Mesenchymal stem cell (in vitro differentiated cells and primary cell): Measurements from ENCODE around the gene OR7A5. TPM values are rescaled to one million over a fixed set of nuclear protein-coding genes. Genes with fewer than 3 reads are reported as not detected.

ENCODE experiments used
- DNase-seq: peaks from one replicate; pipeline ENCODE4 v3.0.0-alpha.2; 2013
- H2AFZ ChIP-seq: one replicate; pipeline ENCODE4 v1.6.1; 2013; ENCODE audit warnings: low read depth, mild to moderate bottlenecking, control low read depth, inconsistent platforms, low read length, moderate library complexity
- H2AK5ac ChIP-seq: 2 replicates; pipeline ENCODE4 v1.6.1; 2013; ENCODE audit warnings: low read length, moderate library complexity, mild to moderate bottlenecking, inconsistent platforms; ENCODE audit not compliant: severe bottlenecking
- H2BK120ac ChIP-seq: one replicate; pipeline ENCODE4 v1.6.1; 2013; ENCODE audit warnings: low read depth, mild to moderate bottlenecking, inconsistent platforms, low read length, moderate library complexity
- H2BK12ac ChIP-seq, 2 experiments: one replicate each; pipeline ENCODE4 v1.6.1; 2013; ENCODE audit warnings: inconsistent platforms in 2 of 2, low read length in 2 of 2, mild to moderate bottlenecking in 2 of 2, moderate library complexity in 2 of 2, control low read depth in 1 of 2
- H2BK15ac ChIP-seq: one replicate; pipeline ENCODE4 v1.6.1; 2013; ENCODE audit warnings: mild to moderate bottlenecking, low read depth, inconsistent platforms; ENCODE audit not compliant: poor library complexity, severe bottlenecking
- H2BK5ac ChIP-seq: 2 replicates; pipeline ENCODE4 v1.6.1; 2013; ENCODE audit warnings: low read depth, mild to moderate bottlenecking, low read length, control low read depth, inconsistent platforms; ENCODE audit not compliant: poor library complexity, severe bottlenecking
- H3K14ac ChIP-seq, 2 experiments: one replicate each; pipeline ENCODE4 v1.6.1; 2013; ENCODE audit warnings: inconsistent platforms in 2 of 2, low read length in 2 of 2, control low read depth in 1 of 2, mild to moderate bottlenecking in 1 of 2, moderate library complexity in 1 of 2
- H3K18ac ChIP-seq, 2 experiments: one replicate each; pipeline ENCODE4 v1.6.1; 2013; ENCODE audit warnings: inconsistent platforms in 2 of 2, low read length in 2 of 2, control low read depth in 1 of 2, low read depth in 1 of 2, mild to moderate bottlenecking in 1 of 2
- H3K23ac ChIP-seq, 2 experiments: one replicate each; pipeline ENCODE4 v1.6.1; 2013; ENCODE audit warnings: inconsistent platforms in 2 of 2, low read length in 2 of 2, mild to moderate bottlenecking in 2 of 2, moderate library complexity in 2 of 2, control low read depth in 1 of 2
- H3K27ac ChIP-seq: 2 replicates; pipeline ENCODE4 v1.5.1; 2013; ENCODE audit warnings: mild to moderate bottlenecking, moderate library complexity, low read length, control low read depth, inconsistent platforms; ENCODE audit not compliant: poor library complexity, severe bottlenecking
- H3K27me3 ChIP-seq, 2 experiments: 2 replicates each; pipeline versions ENCODE4 v1.6.1 to v1.7.0; 2013; ENCODE audit warnings: low read length in 2 of 2, mild to moderate bottlenecking in 2 of 2, moderate library complexity in 2 of 2, control low read depth in 1 of 2, inconsistent platforms in 1 of 2; ENCODE audit not compliant: control insufficient read depth in 1 of 2, insufficient read depth in 1 of 2
- H3K36me3 ChIP-seq, 2 experiments: 2 replicates each; pipeline versions ENCODE4 v1.6.1 to v1.7.0; 2013; ENCODE audit warnings: low read length in 2 of 2, control low read depth in 1 of 2, inconsistent platforms in 1 of 2, low read depth in 1 of 2, mild to moderate bottlenecking in 1 of 2; ENCODE audit not compliant: insufficient read depth in 2 of 2, control insufficient read depth in 1 of 2
- H3K4ac ChIP-seq, 2 experiments: one replicate each; pipeline ENCODE4 v1.6.1; 2013; ENCODE audit warnings: inconsistent platforms in 2 of 2, low read length in 2 of 2, mild to moderate bottlenecking in 2 of 2, moderate library complexity in 2 of 2, control low read depth in 1 of 2, low read depth in 1 of 2
- H3K4me1 ChIP-seq: 2 replicates; pipeline ENCODE4 v1.6.1; 2013; ENCODE audit warnings: low read depth, low read length, control low read depth; ENCODE audit not compliant: control insufficient read depth, insufficient read depth
- H3K4me2 ChIP-seq: 2 replicates; pipeline ENCODE4 v1.6.1; 2013; ENCODE audit warnings: low read length, mild to moderate bottlenecking, inconsistent platforms; ENCODE audit not compliant: poor library complexity, severe bottlenecking
- H3K4me3 ChIP-seq, 2 experiments: 2 replicates each; pipeline versions ENCODE4 v1.5.1 to v1.7.0; 2013; ENCODE audit warnings: low read length in 2 of 2, mild to moderate bottlenecking in 2 of 2, control low read depth in 1 of 2, low read depth in 1 of 2; ENCODE audit not compliant: insufficient read depth in 1 of 2
- H3K79me1 ChIP-seq: replicated peaks from 2 replicates; pipeline ENCODE4 v1.6.1; 2013; ENCODE audit warnings: mild to moderate bottlenecking, control low read depth, low read length, inconsistent platforms; ENCODE audit not compliant: poor library complexity, severe bottlenecking
- H3K9ac ChIP-seq: 2 replicates; pipeline ENCODE4 v1.7.0; 2013; ENCODE audit warnings: mild to moderate bottlenecking, low read length, moderate library complexity
- H3K9me3 ChIP-seq: 2 replicates; pipeline ENCODE4 v1.7.0; 2013; ENCODE audit warnings: mild to moderate bottlenecking, low read length; ENCODE audit not compliant: control insufficient read depth
- H4K8ac ChIP-seq: one replicate; pipeline ENCODE4 v1.6.1; 2013; ENCODE audit warnings: inconsistent platforms, mild to moderate bottlenecking, low read length, moderate library complexity
- H4K91ac ChIP-seq: one replicate; pipeline ENCODE4 v1.6.1; 2013; ENCODE audit warnings: mild to moderate bottlenecking, low read length, inconsistent platforms
- WGBS: methylation state at CpG from one replicate; pipeline ENCODE4 v1.1.7; 2013; ENCODE audit warnings: mixed read lengths; 5-methylcytosine and 5-hydroxymethylcytosine counted together
- polyA plus RNA-seq, 2 experiments: library from polyadenylated mRNA; stranded (reverse); fragments of 200-250 nt; gene quantifications; one replicate each; pipeline ENCODE4 v1.2.3, GENCODE V29; 2013

Gene OR7A5
- not detected for polyA plus RNA-seq (2013, experiment 1 of 2)
- not detected for polyA plus RNA-seq (2013, experiment 2 of 2)

DNA sequence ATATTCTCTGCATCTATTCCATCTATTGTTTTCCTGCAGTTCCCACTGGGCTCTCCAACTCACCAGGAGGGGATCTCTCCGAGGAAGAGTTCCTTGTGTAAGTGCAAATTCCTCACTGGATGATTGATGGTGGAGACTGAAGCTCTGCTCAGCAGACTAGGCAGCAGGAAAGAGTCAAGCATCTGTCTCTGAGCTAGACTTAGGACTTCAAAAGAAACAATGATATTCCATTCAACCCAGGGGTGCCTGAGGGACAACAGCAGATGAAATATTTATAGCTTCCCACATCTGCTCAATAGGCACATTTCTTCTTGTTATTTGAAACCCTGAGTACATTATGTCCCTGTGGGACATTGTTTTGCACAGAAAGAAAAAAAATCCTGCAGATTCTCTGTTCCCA, at the start of gene OR7A5, which contains the start of gene OR7C1:
TSS of gene OR7A5 (minus strand) at position 175 of the 400 bp plus-strand sequence. CDS start 6,944 bp downstream, outside the sequence.
TSS of gene OR7C1 (minus strand) at position 175 of the 400 bp plus-strand sequence. CDS start 35,049 bp downstream, outside the sequence.
- H3K4me1 ChIP-seq, result no peaks in the 10 kb centered on the region
- H3K4me3 ChIP-seq, result no peak within 1 kb of the TSS
- H3K23ac ChIP-seq, result no peak within 1 kb of the TSS
- H3K14ac ChIP-seq, result no peak within 1 kb of the TSS
- H2BK15ac ChIP-seq, result no peak within 1 kb of the TSS
- H3K4me2 ChIP-seq, result no peak within 1 kb of the TSS
- no peak within 1 kb of the TSS for H4K91ac ChIP-seq
- H3K9ac ChIP-seq, result no peak within 1 kb of the TSS
- DNase-seq, result no peak
- no peaks in the 10 kb centered on the region for H3K79me1 ChIP-seq
- H3K18ac ChIP-seq, result no peak within 1 kb of the TSS
- H2BK12ac ChIP-seq, result no peak within 1 kb of the TSS
- no peak within 1 kb of the TSS for H2BK120ac ChIP-seq
- H2AFZ ChIP-seq, result no peak within 1 kb of the TSS
- H3K27ac ChIP-seq, result no peak within 1 kb of the TSS
- H3K27me3 ChIP-seq, result peaks cover 0 to 9% of the 10 kb centered on the region in 2 experiments
- H3K36me3 ChIP-seq, result no peaks in the 10 kb centered on the region
- H3K9me3 ChIP-seq, result no peaks in the 10 kb centered on the region
- WGBS, result 50% methylated on average over 1 of the region's 1 CpG
- no peak within 1 kb of the TSS for H3K4ac ChIP-seq
- no peak within 1 kb of the TSS for H2BK5ac ChIP-seq
- H4K8ac ChIP-seq, result no peak within 1 kb of the TSS
- H2AK5ac ChIP-seq, result no peak within 1 kb of the TSS

DNA sequence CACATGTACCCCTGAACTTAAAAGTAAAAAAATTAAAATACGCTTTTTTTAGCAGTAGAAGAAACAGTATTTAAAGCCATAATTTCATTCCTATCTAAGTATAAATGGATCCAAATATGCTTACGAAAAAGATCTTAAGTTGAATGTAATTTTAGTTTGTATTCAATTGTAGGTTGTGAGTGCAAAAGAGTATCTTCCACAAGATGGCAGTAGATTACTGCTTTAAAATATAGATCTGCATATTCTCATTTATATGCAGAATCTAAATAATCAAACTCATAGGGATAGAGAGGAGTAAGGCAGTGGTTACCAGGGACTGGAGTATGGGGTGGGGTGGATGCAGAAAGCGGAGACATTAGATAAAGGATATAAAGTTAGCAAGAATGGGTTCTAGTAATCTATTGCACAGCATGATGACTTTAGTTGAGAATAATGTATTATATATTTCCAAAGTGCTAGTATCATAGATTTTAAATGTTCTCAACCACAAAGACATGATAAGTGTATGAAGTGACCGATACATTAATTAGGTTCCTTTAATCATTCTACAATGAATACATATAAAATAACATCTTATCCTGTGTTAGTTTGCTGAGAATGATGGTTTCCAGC, 36.7 kb upstream of the OR7A5 start:
- 100% methylated on average over 1 of the region's 4 CpGs for WGBS
- H3K23ac ChIP-seq, result no peak overlapping the region
- H3K14ac ChIP-seq, result no peak overlapping the region
- H2BK15ac ChIP-seq, result no peak overlapping the region
- no peak overlapping the region for H2AFZ ChIP-seq
- DNase-seq, result no peak
- H3K4ac ChIP-seq, result no peak overlapping the region
- H2BK12ac ChIP-seq, result no peak overlapping the region
- peaks cover 0 to 17% of the 10 kb centered on the region in 2 experiments for H3K27me3 ChIP-seq
- no peaks in the 10 kb centered on the region for H3K79me1 ChIP-seq
- no peak overlapping the region for H4K8ac ChIP-seq
- H3K4me3 ChIP-seq, result no peak overlapping the region
- H3K9ac ChIP-seq, result no peak overlapping the region
- H3K27ac ChIP-seq, result no peak overlapping the region
- H4K91ac ChIP-seq, result no peak overlapping the region
- H2BK120ac ChIP-seq, result no peak overlapping the region
- no peaks in the 10 kb centered on the region for H3K9me3 ChIP-seq
- H2BK5ac ChIP-seq, result no peak overlapping the region
- H3K18ac ChIP-seq, result no peak overlapping the region
- no peaks in the 10 kb centered on the region for H3K36me3 ChIP-seq
- no peak overlapping the region for H3K4me2 ChIP-seq
- H2AK5ac ChIP-seq, result no peak overlapping the region
- H3K4me1 ChIP-seq, result no peaks in the 10 kb centered on the region

DNA sequence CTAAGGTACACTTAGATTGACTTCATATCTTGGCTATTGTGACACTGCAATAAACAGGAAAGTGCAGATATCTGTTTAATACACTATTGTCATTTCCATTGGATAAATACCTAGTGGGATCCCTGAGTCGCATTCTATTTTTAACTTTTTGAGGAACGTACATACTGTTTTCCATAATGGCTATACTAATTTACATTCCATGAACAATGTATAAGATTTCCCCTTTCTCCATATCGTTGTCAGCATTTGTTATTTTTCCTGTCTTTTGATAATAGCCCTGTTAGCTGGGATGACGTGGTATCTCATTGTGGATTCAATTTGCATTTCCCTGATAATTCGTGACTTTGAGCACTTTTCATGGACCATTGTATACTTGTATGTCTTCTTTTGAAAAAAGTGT, 33.5 kb upstream of the OR7A5 start:
- Histone ChIP-seq H4K91ac (no peak overlapping the region), H3K14ac (no peak overlapping the region), H2BK120ac (no peak overlapping the region), H2AK5ac (no peak overlapping the region), H3K4ac (no peak overlapping the region), H3K9ac (no peak overlapping the region), H4K8ac (no peak overlapping the region), H3K9me3 (no peaks in the 10 kb centered on the region), H3K27ac (no peak overlapping the region), H3K79me1 (no peaks in the 10 kb centered on the region), H3K23ac (no peak overlapping the region), H2BK15ac (no peak overlapping the region), H3K4me3 (no peak overlapping the region), H3K4me2 (no peak overlapping the region), H3K27me3 (peaks cover 0 to 17% of the 10 kb centered on the region in 2 experiments), H2AFZ (no peak overlapping the region), H3K36me3 (no peaks in the 10 kb centered on the region), H3K18ac (no peak overlapping the region), H2BK12ac (no peak overlapping the region), H3K4me1 (no peaks in the 10 kb centered on the region), H2BK5ac (no peak overlapping the region)
- DNase-seq, result no peak
- 82% methylated on average over 3 of the region's 5 CpGs for WGBS

DNA sequence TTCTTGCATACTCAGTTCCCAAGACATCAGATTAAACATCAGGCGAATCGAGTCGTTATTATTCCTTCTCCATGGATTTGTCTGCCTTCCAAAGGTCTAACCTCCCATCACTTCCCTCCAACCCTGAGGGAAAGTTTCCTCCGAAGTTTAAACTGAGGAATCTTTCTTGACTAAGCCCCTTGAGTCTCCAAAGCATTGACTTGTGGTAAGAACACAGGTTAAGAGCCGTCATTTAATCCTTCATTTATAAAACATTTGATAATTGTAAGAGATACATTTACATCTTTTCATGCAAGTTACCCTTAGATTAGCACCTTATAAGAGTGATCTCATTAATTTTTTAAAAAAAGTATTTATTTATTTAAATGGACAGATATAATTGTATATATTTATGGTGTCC, 13.8 kb upstream of the OR7A5 start, which contains the start of gene OR7A10:
TSS of gene OR7A10 (minus strand) at position 101 of the 400 bp plus-strand sequence. CDS start 7,045 bp downstream, outside the sequence.
- H3K79me1 ChIP-seq, result no peaks in the 10 kb centered on the region
- WGBS, result 79% methylated on average over 4 of the region's 5 CpGs
- H2BK15ac ChIP-seq, result no peak within 1 kb of the TSS
- H2AK5ac ChIP-seq, result no peak within 1 kb of the TSS
- no peak within 1 kb of the TSS for H3K27ac ChIP-seq
- H3K36me3 ChIP-seq, result no peaks in the 10 kb centered on the region
- H3K23ac ChIP-seq, result no peak within 1 kb of the TSS
- H2BK12ac ChIP-seq, result no peak within 1 kb of the TSS
- H3K14ac ChIP-seq, result no peak within 1 kb of the TSS
- H4K91ac ChIP-seq, result no peak within 1 kb of the TSS
- DNase-seq, result no peak
- H2AFZ ChIP-seq, result no peak within 1 kb of the TSS
- no peaks in the 10 kb centered on the region for H3K9me3 ChIP-seq
- no peak within 1 kb of the TSS for H3K4ac ChIP-seq
- no peak within 1 kb of the TSS for H4K8ac ChIP-seq
- no peak within 1 kb of the TSS for H3K4me3 ChIP-seq
- H3K18ac ChIP-seq, result no peak within 1 kb of the TSS
- H3K4me2 ChIP-seq, result no peak within 1 kb of the TSS
- no peak within 1 kb of the TSS for H2BK120ac ChIP-seq
- no peak within 1 kb of the TSS for H2BK5ac ChIP-seq
- H3K4me1 ChIP-seq, result no peaks in the 10 kb centered on the region
- H3K9ac ChIP-seq, result no peak within 1 kb of the TSS
- peaks cover 0 to 10% of the 10 kb centered on the region in 2 experiments for H3K27me3 ChIP-seq
